ENCODE results near the gene OR51M1.
"Not testable (repeated sequence)": the region's sequence is repeated elsewhere in the genome, so short reads cannot be mapped to it uniquely, and the experiment has no call there.

The OR51M1 gene

DNA sequence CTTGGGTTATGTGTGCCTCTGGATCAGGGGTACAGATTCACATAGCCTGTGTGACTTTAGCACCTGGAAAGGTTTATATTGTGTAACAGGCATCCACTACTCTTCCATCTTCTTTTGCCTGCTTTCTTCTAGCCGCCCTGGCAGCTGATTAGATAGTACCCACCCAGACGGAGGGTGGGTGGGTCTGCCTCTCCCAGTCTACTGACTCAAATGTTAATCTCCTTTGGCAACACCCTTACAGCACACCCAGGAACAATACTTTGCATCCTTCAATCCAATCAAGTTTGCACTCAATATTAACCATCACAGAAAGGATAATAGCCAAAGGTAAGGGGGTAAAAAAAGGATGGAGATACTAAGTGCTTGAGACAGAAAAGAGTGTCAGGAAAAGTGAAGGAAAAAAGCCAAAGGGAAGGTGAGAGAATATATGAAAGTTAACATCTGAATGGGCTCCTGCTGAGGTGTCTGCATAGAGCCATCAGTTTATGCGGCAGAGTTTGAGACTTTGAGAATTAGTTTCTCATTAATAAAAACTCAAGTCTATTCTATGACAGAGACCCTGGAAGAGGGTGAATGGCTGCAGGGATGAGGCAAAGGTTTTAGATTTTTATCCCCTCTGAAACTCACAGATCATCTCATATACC is 34.9 kb upstream of the OR51M1 start:
- no peak for TF ChIP-seq CTCF (IDR thresholded peaks at IDR 0.05; ENCODE audit: extremely low read depth, missing control alignments)
- DNase-seq (ENCODE audit: low spot score): no peak

DNA sequence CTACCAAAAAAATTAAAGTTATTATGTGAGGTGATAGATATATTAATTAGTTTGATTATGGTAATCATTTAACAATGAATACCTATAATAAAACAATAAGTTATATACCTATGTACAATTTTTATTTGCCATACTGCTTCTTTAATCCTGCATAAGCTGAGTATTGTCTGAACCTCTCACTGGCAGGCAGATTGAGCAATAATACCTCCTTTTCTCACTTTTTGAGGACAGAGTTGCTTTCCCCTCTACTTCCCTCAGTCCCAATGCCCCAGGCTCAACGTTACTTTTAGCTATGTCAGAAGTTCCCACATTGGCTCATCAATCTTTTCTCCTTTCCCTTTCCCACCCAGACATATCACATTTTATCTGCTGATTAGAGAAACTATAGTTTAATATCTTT is 34.1 kb upstream of the OR51M1 start:
- no peak for TF ChIP-seq CTCF (IDR thresholded peaks at IDR 0.05; ENCODE audit: extremely low read depth, missing control alignments)
- DNase-seq (ENCODE audit: low spot score): no peak

DNA sequence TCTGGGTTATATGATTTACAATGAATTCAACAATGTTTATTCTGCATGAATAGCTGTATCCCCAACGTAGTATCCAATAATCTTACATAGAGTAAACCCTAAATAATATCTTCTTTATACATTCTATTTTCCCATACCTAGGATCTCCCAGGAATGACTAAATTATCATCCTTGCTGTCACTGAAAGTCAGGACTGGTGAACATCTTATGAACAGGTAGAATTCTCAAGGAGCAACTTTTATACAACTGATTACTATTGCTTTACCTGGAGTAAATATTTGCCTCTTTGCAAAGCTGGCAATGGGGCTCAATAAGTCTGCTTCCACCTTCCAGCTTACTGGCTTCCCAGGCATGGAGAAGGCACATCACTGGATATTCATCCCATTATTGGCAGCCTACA is 32.4 kb upstream of the OR51M1 start, which contains the start of gene OR51B6:
TSS of gene OR51B6 (plus strand) at position 301 of the 400 bp plus-strand sequence. CDS start at position 301, 0 bp downstream.
- DNase-seq (ENCODE audit: low spot score): no peak
- TF ChIP-seq CTCF (IDR thresholded peaks at IDR 0.05; ENCODE audit: extremely low read depth, missing control alignments): no peak

DNA sequence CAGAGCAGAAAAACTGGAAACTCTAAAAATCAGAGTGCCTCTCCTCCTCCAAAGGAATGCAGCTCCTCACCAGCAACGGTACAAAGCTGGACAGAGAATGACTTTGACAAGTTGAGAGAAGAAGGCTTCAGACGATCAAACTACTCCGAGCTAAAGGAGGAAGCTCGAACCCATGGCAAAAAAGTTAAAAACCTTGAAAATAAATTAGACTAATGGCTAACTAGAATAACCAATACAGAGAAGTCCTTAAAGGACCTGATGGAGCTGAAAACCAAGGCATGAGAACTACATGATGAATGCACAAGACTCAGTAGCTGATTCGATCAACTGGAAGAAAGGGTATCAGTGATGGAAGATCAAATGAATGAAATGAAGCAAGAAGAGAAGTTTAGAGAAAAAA is 27.6 kb upstream of the OR51M1 start:
- not testable (repeated sequence) for DNase-seq (ENCODE audit: low spot score)

DNA sequence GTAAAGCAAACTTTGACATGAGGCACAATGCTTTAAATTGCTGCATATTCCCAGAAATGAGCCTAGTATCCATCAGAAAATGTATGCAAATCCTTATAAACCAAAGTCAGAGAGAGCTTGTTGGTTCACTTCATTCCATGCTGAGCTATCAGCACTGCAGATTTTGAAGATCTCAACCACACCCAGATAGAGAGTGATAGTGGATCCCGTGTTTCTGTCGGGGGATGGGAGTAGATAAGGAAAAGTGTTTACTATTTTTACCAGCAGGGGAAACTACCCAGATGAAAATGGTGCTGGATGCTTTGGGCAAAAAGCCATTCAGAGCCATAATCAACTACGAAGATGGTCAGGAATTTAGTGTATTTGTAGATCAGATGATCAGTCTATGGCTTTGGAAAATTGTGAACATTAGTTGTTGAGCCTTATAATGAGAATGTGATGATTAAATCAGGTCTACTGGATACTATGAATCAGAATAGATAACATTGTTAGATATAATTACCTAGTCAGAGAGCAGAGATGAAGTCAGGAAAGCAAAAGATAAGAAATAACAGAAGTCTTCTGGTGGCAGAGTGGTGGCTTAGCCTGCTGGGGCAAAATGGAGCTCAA is 21.5 kb upstream of the OR51M1 start:
- no peak for TF ChIP-seq CTCF (IDR thresholded peaks at IDR 0.05; ENCODE audit: extremely low read depth, missing control alignments)
- no peak for DNase-seq (ENCODE audit: low spot score)

DNA sequence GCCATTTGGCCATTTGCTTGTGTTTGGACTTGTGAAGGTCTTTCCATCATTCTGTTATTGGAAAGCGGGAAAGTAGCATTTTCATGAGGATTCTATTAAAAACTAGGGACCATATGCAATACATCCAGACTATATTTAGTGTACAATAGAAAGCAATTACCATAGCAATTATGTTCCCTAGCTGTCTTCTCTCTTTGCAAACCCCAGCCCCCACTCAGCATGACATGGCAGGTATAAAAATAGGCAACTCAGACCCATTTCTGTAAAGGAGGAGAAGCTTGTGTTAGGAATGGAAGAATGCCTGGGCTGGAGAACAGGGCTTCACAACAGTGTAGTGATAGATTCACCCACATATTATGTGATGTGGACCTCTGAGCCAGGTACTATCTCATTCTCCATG is 19.9 kb upstream of the OR51M1 start:
- no peak for DNase-seq (ENCODE audit: low spot score)
- no peak for TF ChIP-seq CTCF (IDR thresholded peaks at IDR 0.05; ENCODE audit: extremely low read depth, missing control alignments)

- TF ChIP-seq CTCF (IDR thresholded peaks at IDR 0.05; ENCODE audit: extremely low read depth, missing control alignments): no peak
- no peak for DNase-seq (ENCODE audit: low spot score)
These were observed 19.4 kb upstream of the OR51M1 start for GRCh38 chr11:5364214-5364613.

DNA sequence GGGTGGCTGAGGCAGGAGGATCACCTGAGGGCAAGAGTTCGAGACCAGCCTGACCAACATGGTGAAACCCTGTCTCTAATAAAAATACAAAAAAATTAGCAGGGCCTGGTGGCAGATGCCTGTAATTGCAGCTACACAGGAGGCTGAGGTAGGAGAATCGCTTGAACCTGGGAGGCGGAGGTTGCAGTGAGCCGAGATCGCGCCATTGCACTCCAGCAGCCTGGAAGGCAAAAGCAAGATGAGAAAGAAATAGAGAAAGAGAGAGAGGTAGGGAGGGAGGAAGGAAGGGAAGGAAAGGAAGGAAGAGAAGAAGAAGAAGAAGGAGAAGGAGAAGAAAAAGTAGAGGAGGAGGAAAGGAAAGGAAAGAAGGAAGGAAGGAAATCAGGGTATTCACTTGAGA is 17.2 kb upstream of the OR51M1 start:
- not testable (repeated sequence) for DNase-seq (ENCODE audit: low spot score)
